Fibroblast of skin of right quadriceps (primary cell): ENCODE measurements around the gene LRRC37B.
A peak's percentile ranks its signal among the peaks of the same experiment; 100 is the strongest.
"Not testable (repeated sequence)": the region's sequence is repeated elsewhere in the genome, so short reads cannot be mapped to it uniquely, and the experiment has no call there.

Source experiments
- DNase-seq: peaks from one replicate; pipeline ENCODE4 v3.0.0-alpha.2; 2013

Gene LRRC37B

DNA sequence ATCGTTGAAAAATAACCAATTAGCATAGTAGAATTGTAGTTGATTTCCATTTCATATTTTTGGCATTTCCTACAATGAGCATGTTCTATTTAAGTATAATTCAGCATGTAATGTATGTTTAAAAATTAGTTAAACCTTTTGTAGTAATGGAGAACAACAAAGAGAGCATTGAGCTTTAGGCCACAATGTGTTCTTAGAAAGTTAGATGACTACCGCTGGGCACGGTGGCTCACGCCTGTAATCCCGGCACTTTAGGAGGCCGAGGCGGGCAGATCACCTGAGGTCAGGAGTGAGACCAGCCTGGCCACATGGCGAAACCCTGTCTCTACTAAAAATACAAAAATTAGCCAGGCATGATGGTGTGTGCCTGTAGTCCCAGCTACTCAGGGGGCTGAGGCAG is 93.1 kb downstream of the LRRC37B start:
- DNase-seq: not testable (repeated sequence)

DNA sequence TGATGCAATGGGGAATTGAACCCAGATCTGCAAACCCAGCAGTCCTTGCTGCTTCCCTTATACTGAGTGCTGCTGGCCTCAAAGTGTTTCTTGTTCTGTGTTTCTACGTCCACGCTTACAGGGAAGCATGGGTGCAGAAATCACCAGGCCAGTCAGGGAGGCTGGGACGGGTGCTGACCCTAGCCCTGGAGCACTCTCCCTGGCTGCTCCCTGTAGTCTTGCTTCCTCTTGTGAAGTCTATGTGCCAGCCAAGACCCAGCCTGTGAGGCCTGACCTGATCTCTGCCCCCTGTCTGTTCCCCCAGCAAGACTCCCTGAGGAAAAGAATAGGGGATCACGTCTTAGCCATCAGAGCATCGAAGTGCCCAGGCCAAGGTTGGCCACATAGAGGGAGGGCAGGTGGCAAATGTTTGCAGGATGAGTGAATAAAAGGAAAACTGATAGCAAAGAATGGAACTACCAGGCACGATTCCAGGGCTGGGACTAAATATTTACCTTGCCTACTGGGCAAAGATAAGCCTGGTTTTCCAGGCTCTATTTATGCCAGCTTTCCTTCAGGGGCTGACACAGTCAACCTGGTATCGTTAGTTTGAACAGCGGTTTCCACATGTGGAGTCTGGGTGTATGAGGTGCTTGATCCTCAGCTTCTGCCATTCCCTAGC is 93.9 kb downstream of the LRRC37B start:
- DNase-seq: no peak

DNA sequence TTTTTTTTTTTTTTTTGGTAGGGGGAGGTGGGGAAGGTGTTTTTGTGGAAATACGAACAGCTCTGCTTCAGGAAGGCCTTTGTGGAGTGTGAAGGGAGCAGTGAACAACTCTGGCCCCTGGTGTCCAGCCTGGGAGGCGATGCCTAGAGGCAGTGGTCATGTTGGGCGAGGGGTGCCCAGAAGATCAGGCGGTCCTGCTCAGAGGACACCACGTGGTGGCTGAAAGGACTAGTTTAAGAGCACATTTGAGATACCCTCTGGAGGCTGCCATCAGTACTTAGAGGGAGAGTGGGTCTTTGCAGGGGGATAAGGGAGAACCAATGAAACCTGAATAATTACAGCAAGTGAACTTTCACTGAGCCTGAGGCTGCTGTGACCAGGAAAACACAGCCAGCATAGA is 95.0 kb downstream of the LRRC37B start:
- DNase-seq: no peak

DNA sequence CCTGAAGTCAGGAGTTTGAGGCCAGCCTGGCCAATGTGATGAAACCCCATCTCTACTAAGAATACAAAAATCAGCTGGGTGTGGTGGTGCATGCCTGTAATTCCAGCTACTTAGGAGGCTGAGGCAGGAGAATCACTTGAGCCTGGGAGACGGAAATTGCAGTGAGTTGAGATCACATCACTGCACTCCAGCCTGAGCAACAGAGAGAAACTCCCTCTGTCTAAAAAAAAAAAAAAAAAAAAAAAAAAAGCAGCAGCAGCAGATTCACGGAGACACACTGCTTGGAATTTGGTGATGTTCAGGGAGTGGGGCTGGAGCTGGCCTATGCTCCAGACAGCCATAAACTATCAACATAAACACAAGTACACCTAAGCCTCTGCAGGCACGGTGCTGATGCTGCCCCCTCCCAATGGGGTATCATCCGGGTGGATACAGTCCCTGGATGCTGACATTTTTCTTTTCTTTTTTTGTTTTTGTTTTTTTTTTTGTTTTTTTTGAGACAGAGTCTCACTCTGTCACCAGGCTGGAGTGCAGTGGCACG is 95.5 kb downstream of the LRRC37B start:
- peak; percentile 38 for DNase-seq
